Occipital lobe (tissue), 3 donors: ENCODE measurements around the gene APOM. TPM values are rescaled to one million over a fixed set of nuclear protein-coding genes. Genes with fewer than 3 reads are reported as not detected.

Source experiments
- DNase-seq: peaks from one replicate; lab custom pipeline; 2025; lab: John Stamatoyannopoulos, UW
- small RNA-seq: library from RNA; depleted of rRNA; stranded (forward); fragments of <200 nt; gene quantifications from one replicate; pipeline ENCODE3, GENCODE V24; 2014
- total RNA-seq: library from RNA; depleted of rRNA; stranded (reverse); fragments of >200 nt; gene quantifications from one replicate; pipeline ENCODE4 v1.2.3, GENCODE V29; 2014

The APOM gene
- total RNA-seq, 1 donor from 2014 or later, result not detected

GRCh38 chr6:31705931-31706330 lies 50.2 kb downstream of the APOM start:
- DNase-seq, result no peak

- no peak for DNase-seq
Observed at GRCh38 chr6:31706599-31706998, 50.9 kb downstream of the APOM start, which contains the start of gene LY6G6F. Gene LY6G6F, plus strand, starts transcription at chr6:31706866. Its CDS starts 41 bp downstream, at chr6:31706907.

DNA sequence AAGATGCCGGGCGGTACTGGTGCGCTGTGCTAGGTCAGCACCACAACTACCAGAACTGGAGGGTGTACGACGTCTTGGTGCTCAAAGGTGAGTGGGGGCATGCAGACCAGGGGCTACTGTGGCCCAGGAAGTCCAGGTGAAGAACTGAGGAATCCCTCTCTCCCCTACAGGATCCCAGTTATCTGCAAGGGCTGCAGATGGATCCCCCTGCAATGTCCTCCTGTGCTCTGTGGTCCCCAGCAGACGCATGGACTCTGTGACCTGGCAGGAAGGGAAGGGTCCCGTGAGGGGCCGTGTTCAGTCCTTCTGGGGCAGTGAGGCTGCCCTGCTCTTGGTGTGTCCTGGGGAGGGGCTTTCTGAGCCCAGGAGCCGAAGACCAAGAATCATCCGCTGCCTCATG lies 52.0 kb downstream of the APOM start:
- DNase-seq, result no peak

Small RNAs within 50 kb of the gene (small RNA-seq; reads per million reads assigned to genes)
- not detected for gene MIR4646
- not detected for gene MIR6832
- not detected for gene RF00019
- 0.84 reads per million, percentile 69 among the genes with 10 or more reads in this experiment for gene SNORA38
- gene UQCRHP1, result not detected

Other genes with a start within 250 kb of the APOM start
- gene MICB, start 157.7 kb upstream of the APOM start, total RNA-seq, result 0.47 TPM
- not detected for gene MCCD1, start 126.9 kb upstream of the APOM start, total RNA-seq
- 288 TPM for gene DDX39B, start 113.9 kb upstream of the APOM start, total RNA-seq
- 54.0 TPM for gene ATP6V1G2, start 109.3 kb upstream of the APOM start, total RNA-seq
- 21.7 TPM for gene NFKBIL1, start 108.3 kb upstream of the APOM start, total RNA-seq
- gene LTA, start 83.6 kb upstream of the APOM start, total RNA-seq, result not detected
- gene TNF, start 80.3 kb upstream of the APOM start, total RNA-seq, result not detected
- 0.31 TPM for gene LTB, start 73.5 kb upstream of the APOM start, total RNA-seq
- gene LST1, start 69.6 kb upstream of the APOM start, total RNA-seq, result 0.94 TPM
- gene NCR3, start 62.9 kb upstream of the APOM start, total RNA-seq, result not detected
- 4.1 TPM for gene AIF1, start 40.7 kb upstream of the APOM start, total RNA-seq
- gene PRRC2A, start 35.2 kb upstream of the APOM start, total RNA-seq, result 31.7 TPM
- 118 TPM for gene BAG6, start 3.2 kb upstream of the APOM start, total RNA-seq
- 16.2 TPM for gene C6orf47, start 4.9 kb downstream of the APOM start, total RNA-seq
- gene GPANK1, start 9.1 kb downstream of the APOM start, total RNA-seq, result 9.8 TPM
- gene CSNK2B, start 10.2 kb downstream of the APOM start, total RNA-seq, result 69.9 TPM
- 3.4 TPM for gene LY6G5B, start 14.1 kb downstream of the APOM start, total RNA-seq
- gene LY6G5C, start 25.2 kb downstream of the APOM start, total RNA-seq, result 3.1 TPM
- 48.2 TPM for gene ABHD16A, start 47.4 kb downstream of the APOM start, total RNA-seq
- gene LY6G6F, start 51.0 kb downstream of the APOM start, total RNA-seq, result not detected
- not detected for gene LY6G6D, start 59.5 kb downstream of the APOM start, total RNA-seq
- 0.31 TPM for gene LY6G6C, start 65.9 kb downstream of the APOM start, total RNA-seq
- not detected for gene MPIG6B, start 67.5 kb downstream of the APOM start, total RNA-seq
- gene DDAH2, start 73.4 kb downstream of the APOM start, total RNA-seq, result 117 TPM
- gene CLIC1, start 80.6 kb downstream of the APOM start, total RNA-seq, result 35.2 TPM
- gene MSH5, start 84.1 kb downstream of the APOM start, total RNA-seq, result 4.2 TPM
- gene SAPCD1, start 106.8 kb downstream of the APOM start, total RNA-seq, result 0.31 TPM
- 0.31 TPM for gene VWA7, start 121.4 kb downstream of the APOM start, total RNA-seq
- 25.6 TPM for gene VARS1, start 139.9 kb downstream of the APOM start, total RNA-seq
- 22.9 TPM for gene LSM2, start 151.1 kb downstream of the APOM start, total RNA-seq
- gene HSPA1L, start 159.4 kb downstream of the APOM start, total RNA-seq, result 4.4 TPM
- 117 TPM for gene HSPA1A, start 159.6 kb downstream of the APOM start, total RNA-seq
- gene HSPA1B, start 171.8 kb downstream of the APOM start, total RNA-seq, result 121 TPM
- 20.3 TPM for gene NEU1, start 206.9 kb downstream of the APOM start, total RNA-seq
- gene SLC44A4, start 223.1 kb downstream of the APOM start, total RNA-seq, result not detected
- gene EHMT2, start 241.8 kb downstream of the APOM start, total RNA-seq, result 83.9 TPM
- 25.6 TPM for gene ZBTB12, start 246.2 kb downstream of the APOM start, total RNA-seq